OCI-LY7 (cell line): ENCODE measurements around the gene TMEM270. TPM values are rescaled to one million over a fixed set of nuclear protein-coding genes. Genes with fewer than 3 reads are reported as not detected.

Source experiments
- BruUV-seq: library from RNA; stranded (reverse); fragments of 400-500 nt; replicated peaks from 2 replicates; lab custom pipeline; 2021; lab: Mats Ljungman, UMichigan
- CTCF ChIA-PET: fragments of 300-600 bp; sonication (Branson Sonifier 250); formaldehyde crosslinking; loops from one replicate; lab custom pipeline; 2022; ENCODE audit warnings: antibody characterized with exemption; ENCODE audit not compliant: unreplicated experiment; lab: Charles Lee
- POLR2A ChIA-PET: fragments of 300-600 bp; sonication (Branson Sonifier 250); formaldehyde crosslinking; loops from one replicate; lab custom pipeline; 2022; ENCODE audit warnings: antibody characterized with exemption; lab: Charles Lee
- DNase-seq: peaks from one replicate; pipeline ENCODE4 v3.0.0-alpha.2; 2015; ENCODE audit warnings: low spot score
- H2AFZ ChIP-seq: fragments of 200-600 bp; sonication (generic), shearing (Covaris generic); 2 replicates; pipeline ENCODE4 v1.6.1; 2014; ENCODE audit warnings: mild to moderate bottlenecking, antibody characterized with exemption, low read length, moderate library complexity
- H3K27ac ChIP-seq: fragments of 200-600 bp; sonication (generic); 2 replicates; pipeline ENCODE4 v1.5.1; 2014; ENCODE audit warnings: mixed run types, low read depth, mild to moderate bottlenecking, moderate library complexity, low read length, inconsistent platforms; ENCODE audit not compliant: poor library complexity, severe bottlenecking
- H3K36me3 ChIP-seq: fragments of 200-600 bp; sonication (generic); 2 replicates; pipeline ENCODE4 v1.6.1; 2014; ENCODE audit warnings: mild to moderate bottlenecking, antibody characterized with exemption, low read length, moderate library complexity, mixed read lengths; ENCODE audit not compliant: insufficient read depth
- H3K4me1 ChIP-seq: fragments of 200-600 bp; sonication (generic); 2 replicates; pipeline ENCODE4 v1.5.1; 2014; ENCODE audit warnings: mild to moderate bottlenecking, low read length; ENCODE audit not compliant: insufficient read depth, poor library complexity, severe bottlenecking
- H3K4me2 ChIP-seq: fragments of 200-600 bp; sonication (generic); 2 replicates; pipeline ENCODE4 v1.6.1; 2014; ENCODE audit warnings: mild to moderate bottlenecking, low read length
- H3K4me3 ChIP-seq: fragments of 200-600 bp; sonication (generic); 2 replicates; pipeline ENCODE4 v1.5.1; 2014; ENCODE audit warnings: mild to moderate bottlenecking, low read depth, low read length; ENCODE audit not compliant: poor library complexity, severe bottlenecking
- H3K79me2 ChIP-seq: fragments of 200-600 bp; sonication (generic); 2 replicates; pipeline ENCODE4 v1.6.1; 2016; ENCODE audit warnings: low read depth, mild to moderate bottlenecking, low read length, moderate library complexity, mixed read lengths; ENCODE audit not compliant: insufficient read depth
- H3K9me2 ChIP-seq: fragments of 200-600 bp; sonication (generic); 2 replicates; pipeline ENCODE4 v1.6.1; 2016; ENCODE audit warnings: mild to moderate bottlenecking, low read length, mixed read lengths; ENCODE audit not compliant: insufficient read depth
- H3K9me3 ChIP-seq: fragments of 200-600 bp; sonication (generic); 2 replicates; pipeline ENCODE4 v1.6.1; 2014; ENCODE audit warnings: mild to moderate bottlenecking, mixed run types, low read length, mixed read lengths
- H4K20me1 ChIP-seq: fragments of 200-600 bp; sonication (generic); 2 replicates; pipeline ENCODE4 v1.6.1; 2014; ENCODE audit warnings: mild to moderate bottlenecking, antibody characterized with exemption, low read length, moderate library complexity, mixed read lengths; ENCODE audit not compliant: insufficient read depth
- EZH2phosphoT487 ChIP-seq: fragments of 200-600 bp; sonication (generic); IDR thresholded peaks from 2 replicates; pipeline ENCODE4 v1.6.1; 2018; ENCODE audit warnings: low read depth, borderline replicate concordance, mild to moderate bottlenecking, mixed run types, antibody characterized with exemption, low read length, moderate library complexity, mixed read lengths
- intact Hi-C: fragments of 100-400 bp; cut with micrococcal nuclease; formaldehyde crosslinking; loops from one replicate; pipeline ENCODE4 v1.10.0; 2022; ENCODE audit not compliant: unreplicated experiment
- total RNA-seq, 2 experiments: library from RNA; depleted of rRNA in 1 of 2; stranded (reverse); fragments of >200 nt in 1 of 2; shearing (Covaris generic) in 1 of 2; gene quantifications; 2 replicates each; pipeline ENCODE4 v1.2.3, GENCODE V29; 2014 to 2022
- TF ChIP-seq, protein P1 (sequence below): fragments of 200-600 bp; sonication (generic); conservative IDR thresholded peaks from 2 replicates; pipeline ENCODE4 v1.5.1; 2014; ENCODE audit warnings: mild to moderate bottlenecking, antibody characterized with exemption, low read length, moderate library complexity, mixed read lengths

Gene TMEM270
- total RNA-seq, 2 experiments from 2014 or later: not detected

DNA sequence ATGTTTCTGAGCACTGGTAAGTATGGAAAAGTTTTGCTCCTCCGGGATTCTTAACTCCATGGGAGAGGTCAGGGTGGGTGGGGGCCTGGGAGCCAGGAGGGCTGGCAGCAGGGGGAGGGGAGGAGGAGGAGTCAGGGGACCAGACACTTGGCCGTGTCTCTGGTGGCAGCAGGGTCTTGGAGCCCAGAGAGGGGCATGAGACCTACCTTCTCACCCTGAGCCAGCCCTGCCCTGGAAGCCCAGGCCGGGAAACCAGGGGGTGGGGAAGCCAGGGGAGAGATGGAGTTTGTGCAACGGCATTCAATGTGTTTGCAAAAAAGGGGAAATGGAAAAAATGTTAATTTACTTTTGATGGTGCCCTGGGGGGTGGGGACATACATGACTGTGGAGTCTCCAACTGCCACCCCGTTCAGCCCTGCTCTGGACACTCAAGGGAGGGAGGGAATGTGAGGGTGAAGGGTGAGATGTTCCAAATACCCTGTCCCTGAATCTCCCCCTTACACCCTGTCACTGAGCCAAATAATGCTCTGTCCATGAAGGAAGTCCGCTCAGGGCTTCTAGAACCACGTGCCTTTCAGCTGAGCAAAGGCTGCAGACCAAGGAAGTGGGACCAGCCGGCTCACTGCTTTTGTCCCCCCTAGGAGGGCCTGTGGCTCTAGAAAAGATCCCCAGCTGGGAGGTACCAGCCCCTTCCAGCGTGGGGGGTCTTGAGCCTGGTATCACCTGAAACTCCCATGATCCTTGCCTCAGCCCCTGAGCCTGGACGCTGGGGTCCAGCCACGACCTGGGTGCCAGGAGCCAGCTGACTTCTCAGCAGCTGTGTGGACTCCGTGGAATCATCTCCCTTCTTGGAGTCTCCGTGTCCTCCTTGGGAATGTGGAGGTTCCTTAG is 48.3 kb downstream of the TMEM270 start:
- Histone ChIP-seq H3K79me2 (no peaks in the 10 kb centered on the region), H3K4me2 (peak overlapping the region; percentile 50), H3K4me3 (no peak overlapping the region), H3K9me3 (no peaks in the 10 kb centered on the region), H2AFZ (peak overlapping the region; percentile 39; the same call in 1 of the 2 replicates), H4K20me1 (no peaks in the 10 kb centered on the region), H3K36me3 (no peaks in the 10 kb centered on the region), H3K9me2 (no peaks in the 10 kb centered on the region), H3K4me1 (peaks cover 8% of the 10 kb centered on the region), H3K27ac (no peak overlapping the region)
- DNase-seq: peak; percentile 28
- intact Hi-C loops: no loop called here
- TF ChIP-seq, protein P1, sequence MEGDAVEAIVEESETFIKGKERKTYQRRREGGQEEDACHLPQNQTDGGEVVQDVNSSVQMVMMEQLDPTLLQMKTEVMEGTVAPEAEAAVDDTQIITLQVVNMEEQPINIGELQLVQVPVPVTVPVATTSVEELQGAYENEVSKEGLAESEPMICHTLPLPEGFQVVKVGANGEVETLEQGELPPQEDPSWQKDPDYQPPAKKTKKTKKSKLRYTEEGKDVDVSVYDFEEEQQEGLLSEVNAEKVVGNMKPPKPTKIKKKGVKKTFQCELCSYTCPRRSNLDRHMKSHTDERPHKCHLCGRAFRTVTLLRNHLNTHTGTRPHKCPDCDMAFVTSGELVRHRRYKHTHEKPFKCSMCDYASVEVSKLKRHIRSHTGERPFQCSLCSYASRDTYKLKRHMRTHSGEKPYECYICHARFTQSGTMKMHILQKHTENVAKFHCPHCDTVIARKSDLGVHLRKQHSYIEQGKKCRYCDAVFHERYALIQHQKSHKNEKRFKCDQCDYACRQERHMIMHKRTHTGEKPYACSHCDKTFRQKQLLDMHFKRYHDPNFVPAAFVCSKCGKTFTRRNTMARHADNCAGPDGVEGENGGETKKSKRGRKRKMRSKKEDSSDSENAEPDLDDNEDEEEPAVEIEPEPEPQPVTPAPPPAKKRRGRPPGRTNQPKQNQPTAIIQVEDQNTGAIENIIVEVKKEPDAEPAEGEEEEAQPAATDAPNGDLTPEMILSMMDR: no peak
- no peak for TF ChIP-seq EZH2phosphoT487
- ChIA-PET CTCF (no interaction called here), POLR2A (no interaction called here)
- BruUV-seq: no TSS peak

DNA sequence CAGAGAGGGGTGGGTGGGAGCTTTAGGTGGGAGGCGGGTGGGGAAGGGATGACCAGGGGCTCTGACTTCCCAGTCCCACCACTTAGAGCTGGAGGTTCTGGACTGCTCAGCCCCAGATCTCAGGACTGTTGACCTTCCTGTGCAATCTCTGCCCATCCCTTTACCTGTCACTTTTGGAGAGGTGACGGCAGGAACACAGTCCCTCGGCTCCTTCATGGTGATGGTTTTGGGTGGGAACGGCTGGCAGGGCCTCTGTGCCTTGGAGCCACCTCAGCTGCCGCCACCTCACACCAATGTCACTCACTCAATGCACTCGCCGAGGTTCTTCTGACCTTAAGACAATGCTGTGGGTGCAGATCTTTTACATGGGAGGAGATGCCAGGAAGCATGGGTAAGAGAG is 49.0 kb downstream of the TMEM270 start:
- no TSS peak for BruUV-seq
- TF ChIP-seq EZH2phosphoT487: no peak
- TF ChIP-seq, protein P1: no peak
- no peaks in the 10 kb centered on the region for H4K20me1 ChIP-seq
- no peak overlapping the region for H3K27ac ChIP-seq
- H3K79me2 ChIP-seq: no peaks in the 10 kb centered on the region
- H3K4me3 ChIP-seq: no peak overlapping the region
- no peaks in the 10 kb centered on the region for H3K9me2 ChIP-seq
- ChIA-PET POLR2A (interaction anchor here (0.6 kb wide), 1 partner anchor 171 kb away, joined by 3 read pairs; no protein-coding TSS in a partner anchor), CTCF (no interaction called here)
- intact Hi-C loops: no loop called here
- H3K4me1 ChIP-seq: peaks cover 8% of the 10 kb centered on the region
- no peak overlapping the region for H3K4me2 ChIP-seq
- DNase-seq: no peak
- H3K9me3 ChIP-seq: no peaks in the 10 kb centered on the region
- no peaks in the 10 kb centered on the region for H3K36me3 ChIP-seq
- no peak overlapping the region for H2AFZ ChIP-seq

DNA sequence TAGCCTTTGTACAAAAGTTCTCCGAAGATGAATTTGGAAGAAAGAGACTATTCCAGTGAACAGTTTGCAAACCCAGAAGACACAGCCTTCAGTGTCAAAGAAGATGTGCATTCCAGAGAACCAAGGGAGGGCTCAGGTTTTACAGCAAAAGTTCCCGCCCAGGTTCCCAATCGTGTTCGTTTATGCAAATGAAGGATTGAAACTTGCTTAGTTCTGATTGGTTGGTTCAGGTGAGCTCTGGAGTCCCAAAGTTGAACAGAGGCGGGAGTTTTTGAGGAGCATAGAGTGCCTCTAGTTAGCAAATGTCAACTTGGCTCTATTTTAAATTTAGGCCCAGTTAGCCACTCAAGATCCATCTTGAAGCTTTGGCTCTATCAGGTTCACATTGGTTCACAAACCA is 51.3 kb downstream of the TMEM270 start:
- intact Hi-C loops: no loop called here
- Histone ChIP-seq H3K9me3 (no peaks in the 10 kb centered on the region), H3K79me2 (no peaks in the 10 kb centered on the region), H3K4me1 (peaks cover 8% of the 10 kb centered on the region), H3K9me2 (no peaks in the 10 kb centered on the region), H3K27ac (no peak overlapping the region), H3K4me3 (no peak overlapping the region), H3K36me3 (no peaks in the 10 kb centered on the region), H4K20me1 (no peaks in the 10 kb centered on the region), H3K4me2 (no peak overlapping the region), H2AFZ (no peak overlapping the region)
- DNase-seq: no peak
- ChIA-PET CTCF (no interaction called here), POLR2A (no interaction called here)
- TF ChIP-seq EZH2phosphoT487: no peak
- TF ChIP-seq, protein P1: no peak
- BruUV-seq: no TSS peak
